Panc1 (cell line): Measurements from ENCODE around the gene AOC1. TPM values are rescaled to one million over a fixed set of nuclear protein-coding genes. Genes with fewer than 3 reads are reported as not detected.

Experiments
- ATAC-seq: fragments of 200-7000 bp; cut with Tn5 transposase; 2 replicates; pipeline ENCODE4 v1.9.1; 2020; ENCODE audit warnings: mild to moderate bottlenecking, moderate library complexity
- BruUV-seq: library from RNA; stranded (reverse); fragments of 400-500 nt; replicated peaks from 2 replicates; lab custom pipeline; 2021; lab: Mats Ljungman, UMichigan
- CTCF ChIA-PET: fragments of 300-600 bp; sonication (Branson Sonifier 250); formaldehyde crosslinking; loops from one replicate; lab custom pipeline; 2022; ENCODE audit warnings: antibody characterized with exemption; lab: Charles Lee
- POLR2A ChIA-PET: fragments of 300-600 bp; sonication (Branson Sonifier 250); formaldehyde crosslinking; loops from one replicate; lab custom pipeline; 2022; ENCODE audit warnings: antibody characterized with exemption; lab: Charles Lee
- DNase-seq: peaks from one replicate; pipeline ENCODE4 v3.0.0-alpha.2; 2010; ENCODE audit warnings: low read depth, low spot score
- H3K27ac ChIP-seq: 2 replicates; pipeline ENCODE4 v1.5.1; 2011; ENCODE audit warnings: mild to moderate bottlenecking, low read length, inconsistent platforms
- H3K27me3 ChIP-seq: fragments of 200-500 bp; sonication (Bioruptor generic); 2 replicates; pipeline ENCODE4 v1.6.0; 2014; ENCODE audit warnings: low read length, inconsistent platforms; ENCODE audit not compliant: control insufficient read depth, insufficient read depth
- H3K36me3 ChIP-seq: fragments of 200-500 bp; sonication (Bioruptor generic); 2 replicates; pipeline ENCODE4 v1.5.1; 2014; ENCODE audit warnings: inconsistent platforms, mild to moderate bottlenecking, low read length, moderate library complexity; ENCODE audit not compliant: control insufficient read depth, insufficient read depth
- H3K4me1 ChIP-seq: 2 replicates; pipeline ENCODE4 v1.5.1; 2011; ENCODE audit warnings: inconsistent platforms, mild to moderate bottlenecking, low read length, moderate library complexity; ENCODE audit not compliant: control insufficient read depth, insufficient read depth
- H3K4me3 ChIP-seq, 2 experiments: 2 replicates each; pipeline ENCODE4 v1.5.1; 2011 to 2012; ENCODE audit warnings: low read depth in 2 of 2, low read length in 2 of 2, mild to moderate bottlenecking in 2 of 2, inconsistent platforms in 1 of 2, moderate library complexity in 1 of 2
- H3K9me3 ChIP-seq: fragments of 200-500 bp; sonication (Bioruptor generic); 2 replicates; pipeline ENCODE4 v1.5.1; 2014; ENCODE audit warnings: low read depth, mild to moderate bottlenecking, inconsistent platforms, low read length, moderate library complexity; ENCODE audit not compliant: control insufficient read depth, insufficient read depth
- POLR2AphosphoS5 ChIP-seq: IDR thresholded peaks from 2 replicates; pipeline ENCODE4 v1.6.1; 2012; ENCODE audit warnings: mild to moderate bottlenecking, low read depth, low read length, moderate library complexity
- SIN3A ChIP-seq: IDR thresholded peaks from 2 replicates; pipeline ENCODE4 v1.6.1; 2012; ENCODE audit warnings: low read depth, mild to moderate bottlenecking, low read length, moderate library complexity, borderline replicate concordance; ENCODE audit not compliant: insufficient read depth
- TCF7L2 ChIP-seq: IDR thresholded peaks from 2 replicates; pipeline ENCODE4 v1.6.1; 2011; ENCODE audit warnings: mild to moderate bottlenecking, low read depth, low read length, inconsistent platforms
- in situ Hi-C: cut with HindIII; loops from 2 replicates; pipeline ENCODE4 v1.10.0; 2016; ENCODE audit warnings: low sequenced_read_pairs, low pct_unique_long_range_greater_than_20kb
- intact Hi-C: fragments of 100-400 bp; cut with micrococcal nuclease; formaldehyde crosslinking; loops from one replicate; pipeline ENCODE4 v1.10.0; 2022; ENCODE audit not compliant: unreplicated experiment
- total RNA-seq: library from RNA; stranded (reverse); gene quantifications from one replicate; pipeline ENCODE4 v1.2.1, GENCODE V29; 2021; ENCODE audit not compliant: unreplicated experiment
- TF ChIP-seq, protein P1 (sequence below), 2 experiments: IDR thresholded peaks; 2 replicates each; pipeline ENCODE4 v1.6.1; 2011 to 2012; ENCODE audit warnings: low read depth in 2 of 2, control low read depth in 1 of 2, low read length in 1 of 2, mild to moderate bottlenecking in 1 of 2, moderate library complexity in 1 of 2; ENCODE audit not compliant: insufficient read depth in 1 of 2
- TF ChIP-seq, protein P2 (sequence below): fragments of 450-650 bp; IDR thresholded peaks from 2 replicates; pipeline ENCODE4 v1.5.1; 2017; ENCODE audit warnings: mild to moderate bottlenecking

The AOC1 gene
- total RNA-seq, 1 experiment from 2014 or later = 0.15 TPM

DNA sequence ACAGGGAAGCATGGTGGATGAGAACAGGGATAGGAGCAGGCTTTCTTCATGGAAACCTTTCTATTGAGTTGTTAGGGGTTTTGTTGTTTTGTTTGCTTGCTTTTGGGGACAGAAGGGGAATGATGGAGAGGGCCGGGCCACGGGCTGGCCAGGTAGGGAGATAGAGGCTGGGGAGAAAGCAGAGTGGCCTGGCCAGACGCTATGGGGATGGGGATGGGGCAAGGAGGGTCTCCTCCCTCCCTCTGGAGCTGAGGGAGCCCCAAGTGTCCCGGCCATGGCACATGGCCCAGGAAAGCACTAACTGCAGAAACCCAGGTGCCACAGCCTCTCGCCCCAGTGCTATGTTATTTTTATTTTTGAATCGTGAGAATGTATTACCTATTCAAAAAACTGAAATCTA, 10.0 kb downstream of the AOC1 start:
- no peak overlapping the region for H3K27ac ChIP-seq
- no TSS peak for BruUV-seq
- intact Hi-C loops = no loop called here
- in situ Hi-C loops = no loop called here
- ChIA-PET CTCF (no interaction called here), POLR2A (no interaction called here)
- no peaks in the 10 kb centered on the region for H3K4me1 ChIP-seq
- ATAC-seq (no peak), DNase-seq (no peak)
- TF ChIP-seq TCF7L2 = no peak
- H3K4me3 ChIP-seq = no peak overlapping the region
- 0 out of 2 replicates have a peak, but pooled peaks cover 3% of the 10 kb centered on the region for H3K27me3 ChIP-seq
- no peaks in the 10 kb centered on the region for H3K36me3 ChIP-seq
- H3K9me3 ChIP-seq = no peaks in the 10 kb centered on the region

DNA sequence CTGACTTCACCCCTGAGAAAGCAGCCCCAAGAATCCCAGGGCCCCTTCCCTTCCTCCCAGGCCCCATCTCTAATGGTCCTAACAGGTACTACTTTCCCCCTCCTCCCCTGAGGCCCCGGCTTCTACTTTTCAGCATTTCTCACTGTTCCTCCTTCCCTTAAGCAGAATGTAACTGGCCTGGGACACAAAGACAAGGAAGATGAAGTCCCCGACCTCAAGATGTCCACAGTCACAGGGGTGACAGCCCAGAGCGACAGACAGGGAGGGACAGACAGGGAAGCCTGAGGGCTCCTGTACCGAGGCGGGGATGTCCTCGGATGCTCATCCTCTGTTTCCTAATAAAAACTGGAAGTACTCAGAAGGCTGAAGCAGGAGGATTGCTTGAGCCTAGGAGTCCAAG, 11.6 kb downstream of the AOC1 start:
- intact Hi-C loops (no loop called here), in situ Hi-C loops (no loop called here)
- ATAC-seq = no peak
- no TSS peak for BruUV-seq
- Histone ChIP-seq H3K4me1 (no peaks in the 10 kb centered on the region), H3K4me3 (no peak overlapping the region), H3K27ac (no peak overlapping the region), H3K9me3 (no peaks in the 10 kb centered on the region), H3K36me3 (no peaks in the 10 kb centered on the region), H3K27me3 (0 out of 2 replicates have a peak, but pooled peaks cover 6% of the 10 kb centered on the region)
- POLR2A ChIA-PET = no interaction called here
- CTCF ChIA-PET = no interaction called here
- no peak for TF ChIP-seq POLR2AphosphoS5
- no peak for TF ChIP-seq SIN3A
- no peak for DNase-seq

DNA sequence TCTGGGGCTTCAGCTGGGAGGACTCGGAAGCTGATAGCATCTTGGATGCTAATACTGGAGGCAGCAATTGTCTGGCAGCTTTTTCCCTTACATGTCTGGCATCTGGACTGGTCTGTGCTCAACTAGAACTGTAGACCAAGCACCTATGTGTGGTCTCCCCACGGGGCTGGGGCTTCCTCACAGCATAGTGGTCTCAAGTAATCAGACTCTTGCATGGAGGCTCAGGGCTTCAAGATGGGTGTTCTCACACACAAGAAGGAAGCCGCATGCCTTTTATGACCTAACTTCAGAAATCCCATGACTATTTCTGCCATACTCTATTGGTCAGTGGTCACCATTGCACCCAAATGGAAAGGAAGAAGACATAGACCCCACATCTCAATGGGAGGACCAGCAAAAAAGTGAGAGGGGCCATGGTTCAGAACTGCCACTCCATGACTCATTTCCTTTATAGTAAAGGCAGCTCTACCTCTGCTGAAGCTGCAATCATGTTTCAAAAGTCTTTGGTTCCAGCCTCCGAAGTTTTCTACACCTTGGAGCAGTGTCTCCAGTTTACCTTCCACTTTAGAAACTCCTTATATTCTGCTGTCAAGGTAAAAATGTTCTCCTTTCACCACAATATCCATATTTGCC, 14.7 kb downstream of the AOC1 start:
- no peaks in the 10 kb centered on the region for H3K4me1 ChIP-seq
- H3K27ac ChIP-seq = no peak overlapping the region
- no peak overlapping the region for H3K4me3 ChIP-seq
- no peak for DNase-seq
- no TSS peak for BruUV-seq
- ATAC-seq = no peak
- H3K9me3 ChIP-seq = no peaks in the 10 kb centered on the region
- H3K36me3 ChIP-seq = no peaks in the 10 kb centered on the region
- ChIA-PET CTCF (no interaction called here), POLR2A (no interaction called here)
- intact Hi-C loops (no loop called here), in situ Hi-C loops (no loop called here)
- peaks cover 12% of the 10 kb centered on the region for H3K27me3 ChIP-seq
- no peak for TF ChIP-seq TCF7L2
- no peak for TF ChIP-seq POLR2AphosphoS5
- TF ChIP-seq, protein P1, sequence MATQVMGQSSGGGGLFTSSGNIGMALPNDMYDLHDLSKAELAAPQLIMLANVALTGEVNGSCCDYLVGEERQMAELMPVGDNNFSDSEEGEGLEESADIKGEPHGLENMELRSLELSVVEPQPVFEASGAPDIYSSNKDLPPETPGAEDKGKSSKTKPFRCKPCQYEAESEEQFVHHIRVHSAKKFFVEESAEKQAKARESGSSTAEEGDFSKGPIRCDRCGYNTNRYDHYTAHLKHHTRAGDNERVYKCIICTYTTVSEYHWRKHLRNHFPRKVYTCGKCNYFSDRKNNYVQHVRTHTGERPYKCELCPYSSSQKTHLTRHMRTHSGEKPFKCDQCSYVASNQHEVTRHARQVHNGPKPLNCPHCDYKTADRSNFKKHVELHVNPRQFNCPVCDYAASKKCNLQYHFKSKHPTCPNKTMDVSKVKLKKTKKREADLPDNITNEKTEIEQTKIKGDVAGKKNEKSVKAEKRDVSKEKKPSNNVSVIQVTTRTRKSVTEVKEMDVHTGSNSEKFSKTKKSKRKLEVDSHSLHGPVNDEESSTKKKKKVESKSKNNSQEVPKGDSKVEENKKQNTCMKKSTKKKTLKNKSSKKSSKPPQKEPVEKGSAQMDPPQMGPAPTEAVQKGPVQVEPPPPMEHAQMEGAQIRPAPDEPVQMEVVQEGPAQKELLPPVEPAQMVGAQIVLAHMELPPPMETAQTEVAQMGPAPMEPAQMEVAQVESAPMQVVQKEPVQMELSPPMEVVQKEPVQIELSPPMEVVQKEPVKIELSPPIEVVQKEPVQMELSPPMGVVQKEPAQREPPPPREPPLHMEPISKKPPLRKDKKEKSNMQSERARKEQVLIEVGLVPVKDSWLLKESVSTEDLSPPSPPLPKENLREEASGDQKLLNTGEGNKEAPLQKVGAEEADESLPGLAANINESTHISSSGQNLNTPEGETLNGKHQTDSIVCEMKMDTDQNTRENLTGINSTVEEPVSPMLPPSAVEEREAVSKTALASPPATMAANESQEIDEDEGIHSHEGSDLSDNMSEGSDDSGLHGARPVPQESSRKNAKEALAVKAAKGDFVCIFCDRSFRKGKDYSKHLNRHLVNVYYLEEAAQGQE (IDR thresholded peaks at IDR 0.05; ENCODE audit: insufficient read depth in 1 of 2, low read depth in 2 of 2, low read length in 1 of 2) = no peak
- TF ChIP-seq, protein P2, sequence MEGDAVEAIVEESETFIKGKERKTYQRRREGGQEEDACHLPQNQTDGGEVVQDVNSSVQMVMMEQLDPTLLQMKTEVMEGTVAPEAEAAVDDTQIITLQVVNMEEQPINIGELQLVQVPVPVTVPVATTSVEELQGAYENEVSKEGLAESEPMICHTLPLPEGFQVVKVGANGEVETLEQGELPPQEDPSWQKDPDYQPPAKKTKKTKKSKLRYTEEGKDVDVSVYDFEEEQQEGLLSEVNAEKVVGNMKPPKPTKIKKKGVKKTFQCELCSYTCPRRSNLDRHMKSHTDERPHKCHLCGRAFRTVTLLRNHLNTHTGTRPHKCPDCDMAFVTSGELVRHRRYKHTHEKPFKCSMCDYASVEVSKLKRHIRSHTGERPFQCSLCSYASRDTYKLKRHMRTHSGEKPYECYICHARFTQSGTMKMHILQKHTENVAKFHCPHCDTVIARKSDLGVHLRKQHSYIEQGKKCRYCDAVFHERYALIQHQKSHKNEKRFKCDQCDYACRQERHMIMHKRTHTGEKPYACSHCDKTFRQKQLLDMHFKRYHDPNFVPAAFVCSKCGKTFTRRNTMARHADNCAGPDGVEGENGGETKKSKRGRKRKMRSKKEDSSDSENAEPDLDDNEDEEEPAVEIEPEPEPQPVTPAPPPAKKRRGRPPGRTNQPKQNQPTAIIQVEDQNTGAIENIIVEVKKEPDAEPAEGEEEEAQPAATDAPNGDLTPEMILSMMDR = no peak
- no peak for TF ChIP-seq SIN3A
